ENCODE data around the gene LUM. TPM values are rescaled to one million over a fixed set of nuclear protein-coding genes. Genes with fewer than 3 reads are reported as not detected.

The LUM gene
- total RNA-seq, 1 experiment from 2014 or later: 0.23 TPM

DNA sequence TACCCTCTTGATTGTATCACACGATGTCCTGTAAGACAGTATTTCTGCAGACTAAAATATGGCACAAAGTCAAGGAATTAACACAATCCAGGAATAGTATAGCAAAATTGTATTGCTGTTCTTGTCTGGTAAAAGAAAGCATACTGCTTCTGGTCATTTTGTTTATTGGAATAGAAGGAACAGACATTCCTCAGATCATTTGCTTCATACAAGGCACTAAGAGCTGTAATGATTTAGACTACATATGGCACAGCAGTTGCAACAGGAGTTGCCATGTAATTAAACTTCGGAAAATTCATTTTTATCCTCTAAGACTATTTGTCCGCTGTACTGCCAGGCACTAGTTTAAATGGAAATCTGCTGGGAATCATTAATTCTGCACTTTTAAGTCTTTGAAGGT, 45.9 kb downstream of the LUM start:
- no peak for TF ChIP-seq POLR2AphosphoS5 (IDR thresholded peaks at IDR 0.05; ENCODE audit: low read depth, low read length)
- no peak for TF ChIP-seq SIN3A (IDR thresholded peaks at IDR 0.05; ENCODE audit: borderline replicate concordance, insufficient read depth, low read depth, low read length)
- TF ChIP-seq, protein P1, sequence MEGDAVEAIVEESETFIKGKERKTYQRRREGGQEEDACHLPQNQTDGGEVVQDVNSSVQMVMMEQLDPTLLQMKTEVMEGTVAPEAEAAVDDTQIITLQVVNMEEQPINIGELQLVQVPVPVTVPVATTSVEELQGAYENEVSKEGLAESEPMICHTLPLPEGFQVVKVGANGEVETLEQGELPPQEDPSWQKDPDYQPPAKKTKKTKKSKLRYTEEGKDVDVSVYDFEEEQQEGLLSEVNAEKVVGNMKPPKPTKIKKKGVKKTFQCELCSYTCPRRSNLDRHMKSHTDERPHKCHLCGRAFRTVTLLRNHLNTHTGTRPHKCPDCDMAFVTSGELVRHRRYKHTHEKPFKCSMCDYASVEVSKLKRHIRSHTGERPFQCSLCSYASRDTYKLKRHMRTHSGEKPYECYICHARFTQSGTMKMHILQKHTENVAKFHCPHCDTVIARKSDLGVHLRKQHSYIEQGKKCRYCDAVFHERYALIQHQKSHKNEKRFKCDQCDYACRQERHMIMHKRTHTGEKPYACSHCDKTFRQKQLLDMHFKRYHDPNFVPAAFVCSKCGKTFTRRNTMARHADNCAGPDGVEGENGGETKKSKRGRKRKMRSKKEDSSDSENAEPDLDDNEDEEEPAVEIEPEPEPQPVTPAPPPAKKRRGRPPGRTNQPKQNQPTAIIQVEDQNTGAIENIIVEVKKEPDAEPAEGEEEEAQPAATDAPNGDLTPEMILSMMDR (IDR thresholded peaks at IDR 0.05): no peak
- no peak for TF ChIP-seq TCF7L2 (IDR thresholded peaks at IDR 0.05; ENCODE audit: low read depth, low read length)
- TF ChIP-seq, protein P2, sequence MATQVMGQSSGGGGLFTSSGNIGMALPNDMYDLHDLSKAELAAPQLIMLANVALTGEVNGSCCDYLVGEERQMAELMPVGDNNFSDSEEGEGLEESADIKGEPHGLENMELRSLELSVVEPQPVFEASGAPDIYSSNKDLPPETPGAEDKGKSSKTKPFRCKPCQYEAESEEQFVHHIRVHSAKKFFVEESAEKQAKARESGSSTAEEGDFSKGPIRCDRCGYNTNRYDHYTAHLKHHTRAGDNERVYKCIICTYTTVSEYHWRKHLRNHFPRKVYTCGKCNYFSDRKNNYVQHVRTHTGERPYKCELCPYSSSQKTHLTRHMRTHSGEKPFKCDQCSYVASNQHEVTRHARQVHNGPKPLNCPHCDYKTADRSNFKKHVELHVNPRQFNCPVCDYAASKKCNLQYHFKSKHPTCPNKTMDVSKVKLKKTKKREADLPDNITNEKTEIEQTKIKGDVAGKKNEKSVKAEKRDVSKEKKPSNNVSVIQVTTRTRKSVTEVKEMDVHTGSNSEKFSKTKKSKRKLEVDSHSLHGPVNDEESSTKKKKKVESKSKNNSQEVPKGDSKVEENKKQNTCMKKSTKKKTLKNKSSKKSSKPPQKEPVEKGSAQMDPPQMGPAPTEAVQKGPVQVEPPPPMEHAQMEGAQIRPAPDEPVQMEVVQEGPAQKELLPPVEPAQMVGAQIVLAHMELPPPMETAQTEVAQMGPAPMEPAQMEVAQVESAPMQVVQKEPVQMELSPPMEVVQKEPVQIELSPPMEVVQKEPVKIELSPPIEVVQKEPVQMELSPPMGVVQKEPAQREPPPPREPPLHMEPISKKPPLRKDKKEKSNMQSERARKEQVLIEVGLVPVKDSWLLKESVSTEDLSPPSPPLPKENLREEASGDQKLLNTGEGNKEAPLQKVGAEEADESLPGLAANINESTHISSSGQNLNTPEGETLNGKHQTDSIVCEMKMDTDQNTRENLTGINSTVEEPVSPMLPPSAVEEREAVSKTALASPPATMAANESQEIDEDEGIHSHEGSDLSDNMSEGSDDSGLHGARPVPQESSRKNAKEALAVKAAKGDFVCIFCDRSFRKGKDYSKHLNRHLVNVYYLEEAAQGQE (IDR thresholded peaks at IDR 0.05; ENCODE audit: insufficient read depth in 1 of 2, low read depth in 2 of 2, low read length in 1 of 2): no peak
- ATAC-seq (no peak), DNase-seq (ENCODE audit: low read depth, low spot score) (no peak)
- no peaks in the 10 kb centered on the region for H3K9me3 ChIP-seq (ENCODE audit: control insufficient read depth, insufficient read depth, low read depth, low read length)
- ChIA-PET POLR2A (interaction anchor here (0.7 kb wide), 1 partner anchor 43 kb away, joined by 3 read pairs; no protein-coding TSS in a partner anchor), CTCF (no interaction called here)
- intact Hi-C loops (cut with micrococcal nuclease; ENCODE audit: unreplicated experiment) (no loop called here), in situ Hi-C loops (cut with HindIII; ENCODE audit: low pct_unique_long_range_greater_than_20kb, low sequenced_read_pairs) (no loop called here)
- H3K36me3 ChIP-seq (ENCODE audit: control insufficient read depth, insufficient read depth, low read length): no peaks in the 10 kb centered on the region
- H3K4me1 ChIP-seq (ENCODE audit: control insufficient read depth, insufficient read depth, low read length): no peaks in the 10 kb centered on the region
- no peaks in the 10 kb centered on the region for H3K27me3 ChIP-seq (ENCODE audit: control insufficient read depth, insufficient read depth, low read length)
- H3K4me3 ChIP-seq (ENCODE audit: low read depth in 2 of 2, low read length in 2 of 2): no peak overlapping the region
- H3K27ac ChIP-seq (ENCODE audit: low read length): no peak overlapping the region
- no TSS peak for BruUV-seq (replicated peaks)

DNA sequence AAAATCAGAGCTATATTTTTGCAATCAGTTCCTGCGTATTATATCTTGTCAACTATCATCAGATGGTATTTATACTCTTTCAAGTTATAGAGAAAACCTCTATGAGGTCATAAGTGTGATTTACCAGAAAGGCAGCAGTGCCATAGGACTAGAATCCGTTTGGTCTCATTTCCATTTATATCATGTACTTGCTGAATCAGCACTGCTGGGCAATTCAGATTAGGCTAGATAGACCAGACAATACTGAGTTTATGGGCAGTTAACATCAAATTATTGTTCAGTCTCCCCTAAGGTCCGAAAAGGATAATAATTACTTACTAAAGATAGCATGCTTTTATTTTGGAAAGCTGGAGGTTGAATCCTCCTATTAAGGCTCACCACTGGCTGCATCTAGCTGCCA, 46.7 kb downstream of the LUM start:
- in situ Hi-C loops (cut with HindIII; ENCODE audit: low pct_unique_long_range_greater_than_20kb, low sequenced_read_pairs) (no loop called here), intact Hi-C loops (cut with micrococcal nuclease; ENCODE audit: unreplicated experiment) (no loop called here)
- POLR2A ChIA-PET: no interaction called here
- H3K4me1 ChIP-seq (ENCODE audit: control insufficient read depth, insufficient read depth, low read length): no peaks in the 10 kb centered on the region
- no peaks in the 10 kb centered on the region for H3K9me3 ChIP-seq (ENCODE audit: control insufficient read depth, insufficient read depth, low read depth, low read length)
- H3K36me3 ChIP-seq (ENCODE audit: control insufficient read depth, insufficient read depth, low read length): no peaks in the 10 kb centered on the region
- ATAC-seq: no peak
- TF ChIP-seq SIN3A (IDR thresholded peaks at IDR 0.05; ENCODE audit: borderline replicate concordance, insufficient read depth, low read depth, low read length): no peak
- no peak for TF ChIP-seq POLR2AphosphoS5 (IDR thresholded peaks at IDR 0.05; ENCODE audit: low read depth, low read length)
- no peak for TF ChIP-seq TCF7L2 (IDR thresholded peaks at IDR 0.05; ENCODE audit: low read depth, low read length)
- TF ChIP-seq, protein P2 (IDR thresholded peaks at IDR 0.05; ENCODE audit: insufficient read depth in 1 of 2, low read depth in 2 of 2, low read length in 1 of 2): no peak
- TF ChIP-seq, protein P1 (IDR thresholded peaks at IDR 0.05): no peak
- no peaks in the 10 kb centered on the region for H3K27me3 ChIP-seq (ENCODE audit: control insufficient read depth, insufficient read depth, low read length)
- no TSS peak for BruUV-seq (replicated peaks)
- no peak for DNase-seq (ENCODE audit: low read depth, low spot score)
- H3K27ac ChIP-seq (ENCODE audit: low read length): no peak overlapping the region
- CTCF ChIA-PET: no interaction called here
- H3K4me3 ChIP-seq (ENCODE audit: low read depth in 2 of 2, low read length in 2 of 2): no peak overlapping the region

All from Panc1 (cell line).